HepG2 (cell line): ENCODE measurements around the gene GPR26. TPM values are rescaled to one million over a fixed set of nuclear protein-coding genes. Genes with fewer than 3 reads are reported as not detected.

ENCODE experiments used
- ATAC-seq: fragments of 200-7000 bp; cut with Tn5 transposase; 3 replicates; pipeline ENCODE4 v1.9.1; 2020; ENCODE audit warnings: mild to moderate bottlenecking, moderate library complexity
- BruUV-seq: library from RNA; stranded (reverse); fragments of 400-500 nt; replicated peaks from 2 replicates; lab custom pipeline; 2021; lab: Mats Ljungman, UMichigan
- CTCF ChIA-PET: fragments of 300-600 bp; formaldehyde crosslinking; extraction: SDS; loops from one replicate; lab custom pipeline; 2021; ENCODE audit warnings: low total read pairs, inconsistent platforms, low intra/inter-chr PET ratio; lab: Yijun Ruan, JAX
- POLR2A ChIA-PET: fragments of 350-600 bp; sonication (Branson Sonifier 250); formaldehyde crosslinking; loops from one replicate; lab custom pipeline; 2020; ENCODE audit warnings: antibody characterized with exemption, inconsistent platforms; lab: Yijun Ruan, JAX
- DNase-seq: peaks from one replicate; pipeline ENCODE4 v3.0.0-alpha.2; 2015; ENCODE audit warnings: low spot score
- FAIRE-seq: peaks from 3 replicates; lab custom pipeline; 2011; peaks lifted over from hg19 to GRCh38; lab: Jason Lieb, UNC
- H2AFZ ChIP-seq: one replicate; pipeline ENCODE4 v1.6.1; 2011; ENCODE audit warnings: low read length, inconsistent platforms
- H3K27ac ChIP-seq: fragments of 300-600 bp; 3 replicates; pipeline ENCODE4 v1.8.0; 2011; ENCODE audit warnings: mixed run types, mild to moderate bottlenecking, mixed read lengths, low read length, inconsistent platforms; ENCODE audit not compliant: insufficient read depth; ENCODE audit errors: extremely low read length
- H3K27me3 ChIP-seq, 2 experiments: fragments of 200-600 bp in 1 of 2; 2 replicates in 1 of 2; 3 replicates in 1 of 2; pipeline versions ENCODE4 v1.6.0 to v1.8.0; 2011; ENCODE audit warnings: low read length in 2 of 2, mild to moderate bottlenecking in 2 of 2, moderate library complexity in 2 of 2, inconsistent platforms in 1 of 2; ENCODE audit not compliant: insufficient read depth in 2 of 2, control insufficient read depth in 1 of 2
- H3K36me3 ChIP-seq, 2 experiments: fragments of 200-600 bp in 1 of 2; replicated peaks in 1 of 2; 2 replicates in 1 of 2; 3 replicates in 1 of 2; pipeline versions ENCODE4 v1.5.1 to v1.8.0; 2011; ENCODE audit warnings: low read length in 2 of 2, inconsistent platforms in 1 of 2; ENCODE audit not compliant: insufficient read depth in 2 of 2, control insufficient read depth in 1 of 2
- H3K4me1 ChIP-seq: 2 replicates; pipeline ENCODE4 v1.5.1; 2012; ENCODE audit warnings: low read length, inconsistent platforms; ENCODE audit not compliant: insufficient read depth
- H3K4me2 ChIP-seq: 2 replicates; pipeline ENCODE4 v1.6.0; 2011; ENCODE audit warnings: low read depth, low read length, inconsistent platforms
- H3K4me3 ChIP-seq, 3 experiments: fragments of 200-600 bp in 1 of 3; sonication (generic), shearing (Covaris generic) in 1 of 3; replicated peaks in 1 of 3; 2 replicates each; pipeline ENCODE4 v1.5.1; 2011 to 2016; ENCODE audit warnings: low read length in 3 of 3, inconsistent platforms in 2 of 3, low read depth in 2 of 3, mild to moderate bottlenecking in 2 of 3, control low read depth in 1 of 3, mixed read lengths in 1 of 3; ENCODE audit not compliant: insufficient read depth in 1 of 3
- H3K79me2 ChIP-seq: one replicate; pipeline ENCODE4 v1.6.1; 2011; ENCODE audit warnings: low read length, inconsistent platforms; ENCODE audit not compliant: insufficient read depth
- H3K9ac ChIP-seq: 2 replicates; pipeline ENCODE4 v1.6.0; 2011; ENCODE audit warnings: mild to moderate bottlenecking, low read depth, low read length, inconsistent platforms; ENCODE audit not compliant: insufficient read depth
- H3K9me3 ChIP-seq: 2 replicates; pipeline ENCODE4 v1.5.1; 2012; ENCODE audit warnings: mild to moderate bottlenecking, low read length
- H4K20me1 ChIP-seq: 2 replicates; pipeline ENCODE4 v1.6.0; 2011; ENCODE audit warnings: inconsistent platforms, mild to moderate bottlenecking, low read length, moderate library complexity; ENCODE audit not compliant: insufficient read depth
- BORCS8-MEF2B ChIP-seq: sonication (generic); formaldehyde crosslinking; IDR thresholded peaks from 2 replicates; pipeline ENCODE4 v1.8.0; 2022; ENCODE audit warnings: mild to moderate bottlenecking, missing genetic modification reagents
- FOXK2 ChIP-seq: fragments of 450-650 bp; IDR thresholded peaks from 2 replicates; pipeline ENCODE4 v1.6.1; 2016
- KDM2A ChIP-seq: sonication (generic); formaldehyde crosslinking; IDR thresholded peaks from 2 replicates; pipeline ENCODE4 v1.4.0; 2020; ENCODE audit warnings: low read depth, missing genetic modification reagents, borderline replicate concordance
- MAFG ChIP-seq: sonication (generic); formaldehyde crosslinking; IDR thresholded peaks from 2 replicates; pipeline ENCODE4 v1.5.1; 2020; ENCODE audit warnings: mild to moderate bottlenecking, missing genetic modification reagents
- MXI1 ChIP-seq: IDR thresholded peaks from 3 replicates; pipeline ENCODE4 v1.6.1; 2012; ENCODE audit warnings: low read depth, low read length, inconsistent platforms, borderline replicate concordance
- ZBTB26 ChIP-seq: IDR thresholded peaks from 2 replicates; pipeline ENCODE4 v1.6.1; 2016; ENCODE audit warnings: missing compliant biosample characterization, missing genetic modification reagents, borderline replicate concordance
- ZFAT ChIP-seq: sonication (generic); formaldehyde crosslinking; conservative IDR thresholded peaks from 2 replicates; pipeline ENCODE4 v1.8.1; 2023; ENCODE audit warnings: missing genetic modification reagents, inconsistent platforms
- ZFP37 ChIP-seq: sonication (generic); formaldehyde crosslinking; IDR thresholded peaks from 2 replicates; pipeline ENCODE4 v1.4.0; 2020; ENCODE audit warnings: missing genetic modification reagents, borderline replicate concordance
- ZNF232 ChIP-seq: sonication (generic); formaldehyde crosslinking; IDR thresholded peaks from 2 replicates; pipeline ENCODE4 v1.4.0; 2020; ENCODE audit warnings: missing genetic modification reagents, borderline replicate concordance
- WGBS: methylation state at CpG from one replicate; pipeline ENCODE4 v1.1.6; 2017; ENCODE audit warnings: low lambda C conversion rate; 5-methylcytosine and 5-hydroxymethylcytosine counted together
- in situ Hi-C: cut with HindIII; loops from 2 replicates; pipeline ENCODE4 v1.10.0; 2017; ENCODE audit warnings: low pct_unique_long_range_greater_than_20kb; ENCODE audit not compliant: extremely low pct_ligation_motif_present
- intact Hi-C: fragments of 100-400 bp; cut with micrococcal nuclease; formaldehyde crosslinking; loops from one replicate; pipeline ENCODE4 v1.10.0; 2022; ENCODE audit not compliant: unreplicated experiment
- polyA plus RNA-seq, 8 experiments: library from polyadenylated mRNA; depleted of rRNA in 3 of 8; stranded (reverse) in 7 of 8; unstranded in 1 of 8; fragments of >200 nt; fragmentation: Illumina TruSeq in 4 of 8; extraction: Trizol in 4 of 8; gene quantifications; 2 replicates each; pipeline versions ENCODE4 v1.2.1 to v1.2.3, GENCODE V29; 2011 to 2016; ENCODE audit warnings: low read depth in 4 of 8, missing spikeins in 1 of 8, mixed read lengths in 1 of 8; ENCODE audit not compliant: insufficient read depth in 1 of 8
- total RNA-seq, 5 experiments: library from RNA; depleted of rRNA; stranded (reverse); fragments of >200 nt; fragmentation: Illumina TruSeq; extraction: Trizol; gene quantifications; 2 replicates each; pipeline ENCODE4 v1.2.3, GENCODE V29; 2016; ENCODE audit warnings: low read depth in 1 of 5
- TF ChIP-seq, protein P1 (sequence below): sonication (generic); formaldehyde crosslinking; IDR thresholded peaks from 2 replicates; pipeline ENCODE4 v1.8.1; 2023; ENCODE audit warnings: mild to moderate bottlenecking, inconsistent platforms, moderate library complexity, missing genetic modification reagents, borderline replicate concordance
- TF ChIP-seq, protein P2 (sequence below): sonication (generic); formaldehyde crosslinking; IDR thresholded peaks from 2 replicates; pipeline ENCODE4 v1.4.0; 2020; ENCODE audit warnings: mild to moderate bottlenecking, missing genetic modification reagents, borderline replicate concordance

Gene GPR26
- total and polyA plus RNA-seq, 2 of the 13 experiments (the other 11 are each of a cell fraction or from before 2014, with no cell fraction given), result not detected

GRCh38 chr10:123633106-123633505 is 33.0 kb upstream of the GPR26 start:
- CTCF ChIA-PET, result no interaction called here
- no peaks in the 10 kb centered on the region for H3K36me3 ChIP-seq
- no peak for DNase-seq
- ATAC-seq, result no peak
- POLR2A ChIA-PET, result no interaction called here
- no TSS peak for BruUV-seq
- TF ChIP-seq MXI1 (no peak), ZFP37 (no peak)
- peaks cover 0 to 9% of the 10 kb centered on the region in 2 experiments; a peak in 2 of 5 replicates for H3K27me3 ChIP-seq
- H3K9me3 ChIP-seq, result no peaks in the 10 kb centered on the region
- no peaks in the 10 kb centered on the region for H3K79me2 ChIP-seq
- in situ Hi-C loops (no loop called here), intact Hi-C loops (no loop called here)
- no peaks in the 10 kb centered on the region; the same call in 1 of the 2 replicates for H4K20me1 ChIP-seq
- H3K4me2 ChIP-seq, result no peak overlapping the region
- no peaks in the 10 kb centered on the region for H3K4me1 ChIP-seq
- H3K27ac ChIP-seq, result no peak overlapping the region
- H3K4me3 ChIP-seq, result no peak overlapping the region
- H2AFZ ChIP-seq, result no peak overlapping the region
- no peak for FAIRE-seq
- H3K9ac ChIP-seq, result no peak overlapping the region
- WGBS, result 48% methylated on average over 3 of the region's 3 CpGs

DNA sequence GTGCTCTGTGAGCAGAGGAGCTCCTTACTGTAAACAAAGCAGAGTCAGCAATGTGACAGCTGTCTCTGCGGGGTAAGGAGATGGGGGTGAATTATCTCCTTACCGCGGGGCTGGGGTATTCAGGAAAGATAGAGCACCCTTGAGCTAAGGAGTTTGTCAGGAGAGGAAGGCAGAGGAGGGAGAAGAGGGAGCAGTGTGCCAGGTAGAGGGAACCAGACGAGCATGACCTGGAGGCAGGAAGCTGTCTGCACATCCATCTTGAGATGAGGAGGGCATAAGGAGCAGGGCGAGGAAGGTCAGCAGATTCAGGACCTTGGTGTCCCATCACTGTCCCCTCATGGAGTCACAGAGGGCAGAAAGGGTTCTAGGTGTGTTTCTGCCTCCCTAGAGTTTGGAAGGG is 32.5 kb upstream of the GPR26 start:
- intact Hi-C loops (no loop called here), in situ Hi-C loops (no loop called here)
- ATAC-seq (no peak), DNase-seq (no peak), FAIRE-seq (no peak)
- no peak overlapping the region for H2AFZ ChIP-seq
- peaks cover 0 to 9% of the 10 kb centered on the region in 2 experiments; a peak in 2 of 5 replicates for H3K27me3 ChIP-seq
- ChIA-PET CTCF (no interaction called here), POLR2A (no interaction called here)
- H3K4me3 ChIP-seq, result no peak overlapping the region
- no peaks in the 10 kb centered on the region for H3K4me1 ChIP-seq
- no peaks in the 10 kb centered on the region for H3K79me2 ChIP-seq
- H3K27ac ChIP-seq, result no peak overlapping the region
- TF ChIP-seq, protein P1, sequence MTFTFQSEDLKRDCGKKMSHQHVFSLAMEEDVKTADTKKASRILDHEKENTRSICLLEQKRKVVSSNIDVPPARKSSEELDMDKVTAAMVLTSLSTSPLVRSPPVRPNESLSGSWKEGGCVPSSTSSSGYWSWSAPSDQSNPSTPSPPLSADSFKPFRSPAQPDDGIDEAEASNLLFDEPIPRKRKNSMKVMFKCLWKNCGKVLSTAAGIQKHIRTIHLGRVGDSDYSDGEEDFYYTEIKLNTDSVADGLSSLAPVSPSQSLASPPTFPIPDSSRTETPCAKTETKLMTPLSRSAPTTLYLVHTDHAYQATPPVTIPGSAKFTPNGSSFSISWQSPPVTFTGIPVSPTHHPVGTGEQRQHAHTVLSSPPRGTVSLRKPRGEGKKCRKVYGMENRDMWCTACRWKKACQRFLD (CRISPR knock-in tag), result no peak
- TF ChIP-seq FOXK2, result no peak
- no peak for TF ChIP-seq ZBTB26 (CRISPR knock-in tag)
- no peak for TF ChIP-seq KDM2A (CRISPR knock-in tag)
- TF ChIP-seq, protein P2, sequence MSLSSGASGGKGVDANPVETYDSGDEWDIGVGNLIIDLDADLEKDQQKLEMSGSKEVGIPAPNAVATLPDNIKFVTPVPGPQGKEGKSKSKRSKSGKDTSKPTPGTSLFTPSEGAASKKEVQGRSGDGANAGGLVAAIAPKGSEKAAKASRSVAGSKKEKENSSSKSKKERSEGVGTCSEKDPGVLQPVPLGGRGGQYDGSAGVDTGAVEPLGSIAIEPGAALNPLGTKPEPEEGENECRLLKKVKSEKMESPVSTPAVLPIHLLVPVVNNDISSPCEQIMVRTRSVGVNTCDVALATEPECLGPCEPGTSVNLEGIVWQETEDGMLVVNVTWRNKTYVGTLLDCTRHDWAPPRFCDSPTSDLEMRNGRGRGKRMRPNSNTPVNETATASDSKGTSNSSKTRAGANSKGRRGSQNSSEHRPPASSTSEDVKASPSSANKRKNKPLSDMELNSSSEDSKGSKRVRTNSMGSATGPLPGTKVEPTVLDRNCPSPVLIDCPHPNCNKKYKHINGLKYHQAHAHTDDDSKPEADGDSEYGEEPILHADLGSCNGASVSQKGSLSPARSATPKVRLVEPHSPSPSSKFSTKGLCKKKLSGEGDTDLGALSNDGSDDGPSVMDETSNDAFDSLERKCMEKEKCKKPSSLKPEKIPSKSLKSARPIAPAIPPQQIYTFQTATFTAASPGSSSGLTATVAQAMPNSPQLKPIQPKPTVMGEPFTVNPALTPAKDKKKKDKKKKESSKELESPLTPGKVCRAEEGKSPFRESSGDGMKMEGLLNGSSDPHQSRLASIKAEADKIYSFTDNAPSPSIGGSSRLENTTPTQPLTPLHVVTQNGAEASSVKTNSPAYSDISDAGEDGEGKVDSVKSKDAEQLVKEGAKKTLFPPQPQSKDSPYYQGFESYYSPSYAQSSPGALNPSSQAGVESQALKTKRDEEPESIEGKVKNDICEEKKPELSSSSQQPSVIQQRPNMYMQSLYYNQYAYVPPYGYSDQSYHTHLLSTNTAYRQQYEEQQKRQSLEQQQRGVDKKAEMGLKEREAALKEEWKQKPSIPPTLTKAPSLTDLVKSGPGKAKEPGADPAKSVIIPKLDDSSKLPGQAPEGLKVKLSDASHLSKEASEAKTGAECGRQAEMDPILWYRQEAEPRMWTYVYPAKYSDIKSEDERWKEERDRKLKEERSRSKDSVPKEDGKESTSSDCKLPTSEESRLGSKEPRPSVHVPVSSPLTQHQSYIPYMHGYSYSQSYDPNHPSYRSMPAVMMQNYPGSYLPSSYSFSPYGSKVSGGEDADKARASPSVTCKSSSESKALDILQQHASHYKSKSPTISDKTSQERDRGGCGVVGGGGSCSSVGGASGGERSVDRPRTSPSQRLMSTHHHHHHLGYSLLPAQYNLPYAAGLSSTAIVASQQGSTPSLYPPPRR (CRISPR knock-in tag), result no peak
- TF ChIP-seq ZNF232, result no peak
- no peak for TF ChIP-seq ZFAT (CRISPR knock-in tag)
- TF ChIP-seq MAFG (CRISPR knock-in tag), result no peak
- TF ChIP-seq BORCS8-MEF2B (CRISPR knock-in tag), result no peak
- no peak overlapping the region for H3K4me2 ChIP-seq
- no peak overlapping the region for H3K9ac ChIP-seq
- no peaks in the 10 kb centered on the region for H3K36me3 ChIP-seq
- WGBS, result 2% methylated on average over 4 of the region's 5 CpGs
- BruUV-seq, result no TSS peak
- H4K20me1 ChIP-seq, result no peaks in the 10 kb centered on the region; the same call in 1 of the 2 replicates
- H3K9me3 ChIP-seq, result no peaks in the 10 kb centered on the region
